A549 (cell line): ENCODE data around the gene ZNF747. TPM values are rescaled to one million over a fixed set of nuclear protein-coding genes. Genes with fewer than 3 reads are reported as not detected.

Source experiments
- ATAC-seq, 2 experiments: fragments of 200-7000 bp in 1 of 2; fragments of >200 bp in 1 of 2; cut with Nextera tagmentation in 1 of 2; cut with Tn5 transposase in 1 of 2; 3 replicates each; pipeline versions ENCODE4 v1.8.0 to v1.9.1; 2018 to 2020; ENCODE audit warnings: mild to moderate bottlenecking in 1 of 2, moderate library complexity in 1 of 2
- CTCF ChIA-PET: fragments of 300-600 bp; sonication (Branson Sonifier 250); formaldehyde crosslinking; extraction: SDS; loops from one replicate; lab custom pipeline; 2021; ENCODE audit warnings: antibody characterized with exemption, inconsistent platforms; lab: Yijun Ruan, JAX
- POLR2A ChIA-PET: fragments of 350-600 bp; formaldehyde crosslinking; extraction: SDS; loops from one replicate; lab custom pipeline; 2021; ENCODE audit warnings: antibody characterized with exemption, inconsistent platforms; lab: Yijun Ruan, JAX
- DNase-seq, 2 experiments: peaks; one replicate each; pipeline versions ENCODE4 v3.0.0 to v3.0.0-alpha.2; 2011 to 2016; ENCODE audit warnings: low read depth in 1 of 2, low spot score in 1 of 2
- FAIRE-seq: peaks from 2 replicates; lab custom pipeline; 2011; peaks lifted over from hg19 to GRCh38; lab: Jason Lieb, UNC
- H3K27ac ChIP-seq, 2 experiments: fragments of >200 bp; sonication (Bioruptor Twin); formaldehyde crosslinking; 3 replicates each; pipeline ENCODE4 v1.5.1; 2016 to 2017
- H3K4me1 ChIP-seq: fragments of >200 bp; sonication (Bioruptor Twin); formaldehyde crosslinking; 3 replicates; pipeline ENCODE4 v1.6.1; 2016
- H3K4me2 ChIP-seq: fragments of >200 bp; sonication (Bioruptor Twin); formaldehyde crosslinking; 3 replicates; pipeline ENCODE4 v1.6.1; 2016
- H3K4me3 ChIP-seq: fragments of >200 bp; sonication (Bioruptor Twin); formaldehyde crosslinking; 3 replicates; pipeline ENCODE4 v1.5.1; 2016
- H3K9me3 ChIP-seq: fragments of >200 bp; sonication (Bioruptor Twin); formaldehyde crosslinking; 3 replicates; pipeline ENCODE4 v1.6.1; 2016
- BHLHE40 ChIP-seq: IDR thresholded peaks from 2 replicates; pipeline ENCODE4 v1.6.1; 2012; ENCODE audit warnings: low read depth, low read length, inconsistent platforms
- CBX2 ChIP-seq: fragments of 200-600 bp; sonication (generic); IDR thresholded peaks from 2 replicates; pipeline ENCODE4 v1.6.1; 2016; ENCODE audit warnings: low read depth, mild to moderate bottlenecking, borderline replicate concordance
- CBX8 ChIP-seq: fragments of 200-600 bp; sonication (generic); IDR thresholded peaks from 2 replicates; pipeline ENCODE4 v1.6.1; 2016
- CHD4 ChIP-seq: fragments of 200-600 bp; sonication (generic); IDR thresholded peaks from 2 replicates; pipeline ENCODE4 v1.6.1; 2016; ENCODE audit warnings: antibody characterized with exemption, mild to moderate bottlenecking, borderline replicate concordance
- GATA3 ChIP-seq: IDR thresholded peaks from 2 replicates; pipeline ENCODE4 v1.6.1; 2012; ENCODE audit warnings: borderline replicate concordance
- HOXB13 ChIP-seq: fragments of 250-450 bp; sonication (Bioruptor Pico); IDR thresholded peaks from 2 replicates; pipeline ENCODE4 v1.5.0; 2020; ENCODE audit warnings: low read depth, mild to moderate bottlenecking, moderate library complexity
- HOXB5 ChIP-seq: fragments of 250-450 bp; sonication (Bioruptor Pico); IDR thresholded peaks from 2 replicates; pipeline ENCODE4 v1.5.0; 2020; ENCODE audit warnings: mild to moderate bottlenecking, moderate library complexity
- JUNB ChIP-seq: fragments of >200 bp; sonication (Bioruptor Twin); formaldehyde crosslinking; IDR thresholded peaks from 2 replicates; pipeline ENCODE4 v1.6.1; 2016
- KDM5A ChIP-seq: fragments of 200-600 bp; sonication (generic); IDR thresholded peaks from 2 replicates; pipeline ENCODE4 v1.6.1; 2016; ENCODE audit warnings: antibody characterized with exemption, mild to moderate bottlenecking
- MAX ChIP-seq: IDR thresholded peaks from 2 replicates; pipeline ENCODE4 v1.6.1; 2012
- PHF8 ChIP-seq: fragments of 200-600 bp; sonication (generic); IDR thresholded peaks from 2 replicates; pipeline ENCODE4 v1.6.1; 2016; ENCODE audit warnings: low read depth, mild to moderate bottlenecking, antibody characterized with exemption, moderate library complexity, borderline replicate concordance
- POLR2A ChIP-seq: IDR thresholded peaks from 2 replicates; pipeline ENCODE4 v1.6.1; 2012; ENCODE audit warnings: mild to moderate bottlenecking, low read length
- RARB ChIP-seq: fragments of 250-450 bp; sonication (Bioruptor Pico); IDR thresholded peaks from 2 replicates; pipeline ENCODE4 v1.8.0; 2021; ENCODE audit warnings: mild to moderate bottlenecking, moderate library complexity
- SMC3 ChIP-seq: fragments of >200 bp; sonication (Bioruptor Twin); formaldehyde crosslinking; IDR thresholded peaks from 3 replicates; pipeline ENCODE4 v1.6.1; 2018; ENCODE audit warnings: inconsistent platforms
- TFCP2L1 ChIP-seq: fragments of 250-450 bp; sonication (Bioruptor Pico); IDR thresholded peaks from 2 replicates; pipeline ENCODE4 v1.5.0; 2021; ENCODE audit warnings: mild to moderate bottlenecking
- ZFP36 ChIP-seq: fragments of 450-650 bp; IDR thresholded peaks from 2 replicates; pipeline ENCODE4 v1.6.1; 2014; ENCODE audit warnings: borderline replicate concordance; ENCODE audit not compliant: partially characterized antibody
- WGBS: methylation state at CpG from one replicate; pipeline ENCODE4 v1.1.6; 2017; ENCODE audit errors: missing lambda C conversion rate; 5-methylcytosine and 5-hydroxymethylcytosine counted together
- polyA plus RNA-seq, 4 experiments: library from polyadenylated mRNA; depleted of rRNA in 3 of 4; stranded (reverse); fragments of >200 nt; fragmentation: RNase III in 1 of 4; extraction: RNeasy Plus Mini Kit Qiagen cat#74134 plus additional on column Dnase treatment in 1 of 4; gene quantifications; 2 replicates in 3 of 4; 3 replicates in 1 of 4; pipeline ENCODE4 v1.2.3, GENCODE V29; 2011 to 2017
- TF ChIP-seq, protein P1 (sequence below): fragments of 250-450 bp; sonication (Bioruptor Pico); IDR thresholded peaks from 2 replicates; pipeline ENCODE4 v1.5.0; 2021; ENCODE audit warnings: mild to moderate bottlenecking, moderate library complexity, borderline replicate concordance
- TF ChIP-seq, protein P2 (sequence below): fragments of 250-450 bp; sonication (Bioruptor Pico); IDR thresholded peaks from 2 replicates; pipeline ENCODE4 v1.5.0; 2020; ENCODE audit warnings: low read depth, mild to moderate bottlenecking, moderate library complexity
- TF ChIP-seq, protein P3 (sequence below): IDR thresholded peaks from 2 replicates; pipeline ENCODE4 v1.6.1; 2012; ENCODE audit warnings: low read depth, borderline replicate concordance
- TF ChIP-seq, protein P4 (sequence below): fragments of >200 bp; sonication (Bioruptor Twin); formaldehyde crosslinking; IDR thresholded peaks from 3 replicates; pipeline ENCODE4 v1.6.1; 2016

Gene ZNF747
- polyA plus RNA-seq, 2 of the 4 experiments (the other 2 are of a cell fraction), result 4.8 to 5.0 TPM

- Histone ChIP-seq H3K4me1 (peaks cover 27% of the 10 kb centered on the region), H3K4me3 (peak overlapping the region; percentile 85), H3K27ac (peak overlapping the region; percentile 96 to 98), H3K9me3 (no peaks in the 10 kb centered on the region), H3K4me2 (peak overlapping the region; percentile 81)
- DNase-seq (no peak), ATAC-seq (no peak), FAIRE-seq (no peak)
- TF ChIP-seq CBX8 (no peak), CBX2 (no peak), HOXB5 (no peak), JUNB (no peak), BHLHE40 (no peak), ZFP36 (no peak), MAX (no peak), HOXB13 (CRISPR knock-in tag) (no peak), TFCP2L1 (CRISPR knock-in tag) (no peak), PHF8 (no peak), CHD4 (no peak), GATA3 (no peak), KDM5A (no peak), RARB (no peak), SMC3 (no peak)
- TF ChIP-seq, protein P1, sequence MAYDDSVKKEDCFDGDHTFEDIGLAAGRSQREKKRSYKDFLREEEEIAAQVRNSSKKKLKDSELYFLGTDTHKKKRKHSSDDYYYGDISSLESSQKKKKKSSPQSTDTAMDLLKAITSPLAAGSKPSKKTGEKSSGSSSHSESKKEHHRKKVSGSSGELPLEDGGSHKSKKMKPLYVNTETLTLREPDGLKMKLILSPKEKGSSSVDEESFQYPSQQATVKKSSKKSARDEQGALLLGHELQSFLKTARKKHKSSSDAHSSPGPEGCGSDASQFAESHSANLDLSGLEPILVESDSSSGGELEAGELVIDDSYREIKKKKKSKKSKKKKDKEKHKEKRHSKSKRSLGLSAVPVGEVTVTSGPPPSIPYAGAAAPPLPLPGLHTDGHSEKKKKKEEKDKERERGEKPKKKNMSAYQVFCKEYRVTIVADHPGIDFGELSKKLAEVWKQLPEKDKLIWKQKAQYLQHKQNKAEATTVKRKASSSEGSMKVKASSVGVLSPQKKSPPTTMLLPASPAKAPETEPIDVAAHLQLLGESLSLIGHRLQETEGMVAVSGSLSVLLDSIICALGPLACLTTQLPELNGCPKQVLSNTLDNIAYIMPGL (CRISPR knock-in tag), result no peak
- TF ChIP-seq, protein P2, sequence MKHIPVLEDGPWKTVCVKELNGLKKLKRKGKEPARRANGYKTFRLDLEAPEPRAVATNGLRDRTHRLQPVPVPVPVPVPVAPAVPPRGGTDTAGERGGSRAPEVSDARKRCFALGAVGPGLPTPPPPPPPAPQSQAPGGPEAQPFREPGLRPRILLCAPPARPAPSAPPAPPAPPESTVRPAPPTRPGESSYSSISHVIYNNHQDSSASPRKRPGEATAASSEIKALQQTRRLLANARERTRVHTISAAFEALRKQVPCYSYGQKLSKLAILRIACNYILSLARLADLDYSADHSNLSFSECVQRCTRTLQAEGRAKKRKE (CRISPR knock-in tag), result no peak
- TF ChIP-seq, protein P3, sequence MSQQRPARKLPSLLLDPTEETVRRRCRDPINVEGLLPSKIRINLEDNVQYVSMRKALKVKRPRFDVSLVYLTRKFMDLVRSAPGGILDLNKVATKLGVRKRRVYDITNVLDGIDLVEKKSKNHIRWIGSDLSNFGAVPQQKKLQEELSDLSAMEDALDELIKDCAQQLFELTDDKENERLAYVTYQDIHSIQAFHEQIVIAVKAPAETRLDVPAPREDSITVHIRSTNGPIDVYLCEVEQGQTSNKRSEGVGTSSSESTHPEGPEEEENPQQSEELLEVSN, result no peak
- TF ChIP-seq, protein P4, sequence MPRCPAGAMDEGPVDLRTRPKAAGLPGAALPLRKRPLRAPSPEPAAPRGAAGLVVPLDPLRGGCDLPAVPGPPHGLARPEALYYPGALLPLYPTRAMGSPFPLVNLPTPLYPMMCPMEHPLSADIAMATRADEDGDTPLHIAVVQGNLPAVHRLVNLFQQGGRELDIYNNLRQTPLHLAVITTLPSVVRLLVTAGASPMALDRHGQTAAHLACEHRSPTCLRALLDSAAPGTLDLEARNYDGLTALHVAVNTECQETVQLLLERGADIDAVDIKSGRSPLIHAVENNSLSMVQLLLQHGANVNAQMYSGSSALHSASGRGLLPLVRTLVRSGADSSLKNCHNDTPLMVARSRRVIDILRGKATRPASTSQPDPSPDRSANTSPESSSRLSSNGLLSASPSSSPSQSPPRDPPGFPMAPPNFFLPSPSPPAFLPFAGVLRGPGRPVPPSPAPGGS, result no peak
- 59% methylated on average over 4 of the region's 4 CpGs for WGBS
- ChIA-PET POLR2A (interaction anchor here (3.1 kb wide), 1 partner anchor 96 kb away, joined by 12 read pairs; the partner anchor contains the start of gene DCTPP1), CTCF (interaction anchor here (1.6 to 2.1 kb wide), 3 partner anchors 9 to 103 kb away, joined by 6 to 8 read pairs (median 6); partner anchors contain the start of gene ZNF747)
Observed at GRCh38 chr16:30525844-30526136, 8.9 kb downstream of the ZNF747 start.

DNA sequence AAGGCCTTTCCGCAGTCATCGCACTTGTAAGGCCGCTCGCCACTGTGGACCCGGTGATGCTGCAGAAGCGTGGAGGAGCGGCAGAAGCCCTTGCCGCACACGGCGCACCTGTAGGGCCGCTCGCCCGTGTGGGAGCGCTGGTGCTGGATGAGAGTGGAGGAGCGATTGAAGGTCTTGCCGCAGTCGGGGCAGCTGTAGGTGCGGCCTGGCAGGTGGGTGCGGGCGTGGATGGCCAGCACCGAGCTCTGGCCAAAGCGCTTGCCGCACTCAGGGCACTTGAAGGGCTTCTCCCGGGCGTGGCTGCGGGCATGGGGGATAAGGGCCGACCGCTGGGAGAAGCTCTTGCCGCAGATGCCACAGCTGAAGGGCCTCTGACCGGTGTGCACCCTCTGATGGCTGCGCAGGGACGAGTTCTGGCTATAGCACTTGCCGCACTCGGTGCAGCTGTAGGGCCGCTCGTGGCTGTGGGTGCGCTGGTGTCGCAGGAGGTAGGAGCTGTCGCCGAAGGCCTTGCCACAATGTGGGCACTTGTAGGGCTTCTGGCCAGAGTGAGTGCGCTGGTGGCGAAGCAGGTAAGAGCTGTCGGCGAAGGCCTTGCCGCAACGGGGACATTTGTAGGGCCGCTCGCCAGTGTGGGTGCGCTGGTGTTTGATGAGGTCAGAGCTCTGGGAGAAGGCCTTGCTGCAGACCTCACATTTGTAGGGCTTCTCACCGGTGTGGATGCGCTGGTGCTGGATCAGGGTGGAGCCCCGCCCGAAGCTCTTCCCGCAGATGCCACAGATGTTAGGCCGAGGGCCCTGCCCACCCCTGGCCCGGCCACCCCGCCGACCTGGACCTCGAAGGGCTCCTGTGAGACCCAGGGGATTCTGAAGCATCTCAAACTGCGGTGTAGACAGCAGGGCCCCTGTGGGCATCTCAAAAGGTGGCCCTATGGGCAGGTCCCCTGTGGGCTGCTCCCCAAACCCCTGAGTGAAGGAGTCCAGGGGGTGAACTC is 9.8 kb downstream of the ZNF747 start:
- no peak for FAIRE-seq
- ChIA-PET POLR2A (interaction anchor here (0.6 to 3.1 kb wide), 6 partner anchors 34 to 109 kb away, joined by 3 to 12 read pairs (median 6); partner anchors contain the start of genes DCTPP1, ZNF689 and ZNF764), CTCF (interaction anchor here (1.0 to 2.4 kb wide), 5 partner anchors 10 to 104 kb away, joined by 4 to 9 read pairs (median 7); partner anchors contain the start of genes DCTPP1 and ZNF747)
- Histone ChIP-seq H3K4me2 (peak overlapping the region; percentile 81; the same call in 2 of the 3 replicates), H3K4me1 (peaks cover 27% of the 10 kb centered on the region), H3K4me3 (no peak overlapping the region), H3K9me3 (no peaks in the 10 kb centered on the region), H3K27ac (peak overlapping the region in 1 of 2 experiments; percentile 96; a peak in 2 of 6 replicates)
- DNase-seq, result no peak
- WGBS, result 94% methylated on average over 48 of the region's 60 CpGs
- TF ChIP-seq CBX2 (no peak), POLR2A (0 out of 2 replicates have a peak, but pooled peaks have one; percentile 5)
- no peak for ATAC-seq
